SK-N-SH treated with all-trans-retinoic acid at 6 μM for 48 hours (cell line): ENCODE data around the gene ARHGAP22.
A peak's percentile ranks its signal among the peaks of the same experiment; 100 is the strongest.

ENCODE experiments used
- ATAC-seq: fragments of 200-7000 bp; cut with Tn5 transposase; 3 replicates; pipeline ENCODE4 v1.9.1; 2020; ENCODE audit warnings: mild to moderate bottlenecking, moderate library complexity
- ARNTL ChIP-seq: fragments of 450-650 bp; formaldehyde crosslinking; IDR thresholded peaks from 2 replicates; pipeline ENCODE4 v1.5.0; 2020; ENCODE audit warnings: low read depth, mild to moderate bottlenecking, moderate library complexity, borderline replicate concordance
- BACH2 ChIP-seq: fragments of 250-450 bp; sonication (Bioruptor Pico); IDR thresholded peaks from 2 replicates; pipeline ENCODE4 v1.9.0; 2021; ENCODE audit warnings: mild to moderate bottlenecking, borderline replicate concordance
- CREB5 ChIP-seq: fragments of 250-450 bp; sonication (Bioruptor Pico); IDR thresholded peaks from 2 replicates; pipeline ENCODE4 v1.5.1; 2020; ENCODE audit warnings: low read depth, mild to moderate bottlenecking, moderate library complexity
- CSRNP3 ChIP-seq: fragments of 250-450 bp; sonication (Bioruptor Pico); IDR thresholded peaks from 2 replicates; pipeline ENCODE4 v1.5.1; 2021; ENCODE audit warnings: mild to moderate bottlenecking, moderate library complexity
- GLIS3 ChIP-seq: fragments of 250-450 bp; sonication (Bioruptor Pico); IDR thresholded peaks from 2 replicates; pipeline ENCODE4 v1.5.0; 2020; ENCODE audit warnings: mild to moderate bottlenecking, moderate library complexity
- ISL1 ChIP-seq: fragments of 250-450 bp; sonication (Bioruptor Pico); IDR thresholded peaks from 2 replicates; pipeline ENCODE4 v2.1.2; 2022; ENCODE audit warnings: mild to moderate bottlenecking, moderate library complexity
- OSR1 ChIP-seq: fragments of 250-450 bp; sonication (Bioruptor Pico); IDR thresholded peaks from 2 replicates; pipeline ENCODE4 v1.8.0; 2022; ENCODE audit warnings: moderate library complexity, mild to moderate bottlenecking, inconsistent platforms
- PATZ1 ChIP-seq: fragments of 250-450 bp; sonication (Bioruptor Pico); IDR thresholded peaks from 2 replicates; pipeline ENCODE4 v1.8.0; 2020; ENCODE audit warnings: mild to moderate bottlenecking, moderate library complexity, borderline replicate concordance
- POU6F1 ChIP-seq: fragments of 250-450 bp; sonication (Bioruptor Pico); IDR thresholded peaks from 2 replicates; pipeline ENCODE4 v1.8.0; 2021; ENCODE audit warnings: low read depth, mild to moderate bottlenecking, moderate library complexity, borderline replicate concordance
- PPARA ChIP-seq: fragments of 250-450 bp; sonication (Bioruptor Pico); IDR thresholded peaks from 2 replicates; pipeline ENCODE4 v1.5.0; 2020; ENCODE audit warnings: mild to moderate bottlenecking, borderline replicate concordance
- RARB ChIP-seq: fragments of 250-450 bp; sonication (Bioruptor Pico); IDR thresholded peaks from 2 replicates; pipeline ENCODE4 v1.8.0; 2021; ENCODE audit warnings: mild to moderate bottlenecking, moderate library complexity
- SNAI2 ChIP-seq: fragments of 250-450 bp; sonication (Bioruptor Pico); IDR thresholded peaks from 2 replicates; pipeline ENCODE4 v1.5.0; 2020; ENCODE audit warnings: mild to moderate bottlenecking, moderate library complexity
- TCF4 ChIP-seq: fragments of 250-450 bp; sonication (Bioruptor Pico); IDR thresholded peaks from 2 replicates; pipeline ENCODE4 v1.8.0; 2021; ENCODE audit warnings: mild to moderate bottlenecking, moderate library complexity, borderline replicate concordance
- TOX ChIP-seq: fragments of 250-450 bp; sonication (Bioruptor Pico); IDR thresholded peaks from 2 replicates; pipeline ENCODE4 v1.8.0; 2021; ENCODE audit warnings: mild to moderate bottlenecking, moderate library complexity, borderline replicate concordance
- TSHZ2 ChIP-seq: fragments of 250-450 bp; sonication (Bioruptor Pico); IDR thresholded peaks from 2 replicates; pipeline ENCODE4 v1.5.0; 2020; ENCODE audit warnings: mild to moderate bottlenecking, moderate library complexity
- ZC3H10 ChIP-seq: fragments of 250-450 bp; sonication (Bioruptor Pico); IDR thresholded peaks from 2 replicates; pipeline ENCODE4 v1.5.1; 2021; ENCODE audit warnings: mild to moderate bottlenecking, moderate library complexity
- ZFP3 ChIP-seq: fragments of 250-450 bp; sonication (Bioruptor Pico); IDR thresholded peaks from 2 replicates; pipeline ENCODE4 v1.5.0; 2020; ENCODE audit warnings: mild to moderate bottlenecking, moderate library complexity
- ZFP30 ChIP-seq: fragments of 450-650 bp; formaldehyde crosslinking; IDR thresholded peaks from 2 replicates; pipeline ENCODE4 v1.5.0; 2022; ENCODE audit warnings: mild to moderate bottlenecking, moderate library complexity
- ZNF565 ChIP-seq: fragments of 450-650 bp; formaldehyde crosslinking; conservative IDR thresholded peaks from 2 replicates; pipeline ENCODE4 v1.5.0; 2020; ENCODE audit warnings: low read depth, mild to moderate bottlenecking, moderate library complexity
- ZNF70 ChIP-seq: fragments of 450-650 bp; formaldehyde crosslinking; IDR thresholded peaks from 2 replicates; pipeline ENCODE4 v1.5.0; 2020; ENCODE audit warnings: mild to moderate bottlenecking, moderate library complexity
- ZNF8 ChIP-seq: fragments of 450-650 bp; formaldehyde crosslinking; IDR thresholded peaks from 2 replicates; pipeline ENCODE4 v1.5.0; 2020; ENCODE audit warnings: mild to moderate bottlenecking, moderate library complexity

The ARHGAP22 gene

GRCh38 chr10:48495282-48496045 lies 109.4 kb downstream of the ARHGAP22 start:
- no peak for TF ChIP-seq TCF4 (CRISPR knock-in tag)
- TF ChIP-seq PPARA (CRISPR knock-in tag) = no peak
- ATAC-seq = no peak

- no peak for ATAC-seq
- TF ChIP-seq BACH2 (CRISPR knock-in tag) (no peak), ZFP30 (CRISPR knock-in tag) (no peak), ISL1 (CRISPR knock-in tag) (no peak), GLIS3 (CRISPR knock-in tag) (no peak), OSR1 (no peak), PPARA (CRISPR knock-in tag) (no peak), ZNF8 (CRISPR knock-in tag) (no peak)
These were observed 110.3 kb downstream of the ARHGAP22 start for GRCh38 chr10:48494611-48495010.

GRCh38 chr10:48494073-48494472 lies 110.8 kb downstream of the ARHGAP22 start:
- no peak for TF ChIP-seq BACH2 (CRISPR knock-in tag)
- no peak for TF ChIP-seq CREB5 (CRISPR knock-in tag)
- no peak for TF ChIP-seq TCF4 (CRISPR knock-in tag)
- no peak for TF ChIP-seq POU6F1 (CRISPR knock-in tag)
- no peak for TF ChIP-seq ISL1 (CRISPR knock-in tag)
- TF ChIP-seq ARNTL (CRISPR knock-in tag) = no peak
- TF ChIP-seq ZNF70 (CRISPR knock-in tag) = no peak
- no peak for TF ChIP-seq CSRNP3 (CRISPR knock-in tag)
- TF ChIP-seq ZFP30 (CRISPR knock-in tag) = no peak
- no peak for TF ChIP-seq PPARA (CRISPR knock-in tag)
- no peak for TF ChIP-seq PATZ1 (CRISPR knock-in tag)
- TF ChIP-seq RARB (CRISPR knock-in tag) = no peak
- no peak for TF ChIP-seq GLIS3 (CRISPR knock-in tag)
- no peak for TF ChIP-seq OSR1
- TF ChIP-seq ZFP3 (CRISPR knock-in tag) = no peak
- no peak for TF ChIP-seq TOX (CRISPR knock-in tag)
- no peak for TF ChIP-seq ZC3H10 (CRISPR knock-in tag)
- TF ChIP-seq SNAI2 (CRISPR knock-in tag) = no peak
- TF ChIP-seq ZNF565 (CRISPR knock-in tag) = no peak
- ATAC-seq = no peak

GRCh38 chr10:48493083-48493871 lies 111.6 kb downstream of the ARHGAP22 start:
- ATAC-seq = peak; percentile 17; the same call in 1 of the 3 replicates
- TF ChIP-seq CREB5 (CRISPR knock-in tag) (no peak), POU6F1 (CRISPR knock-in tag) (no peak), TSHZ2 (CRISPR knock-in tag) (no peak), ZFP30 (CRISPR knock-in tag) (no peak), TOX (CRISPR knock-in tag) (no peak), ZNF70 (CRISPR knock-in tag) (no peak), SNAI2 (CRISPR knock-in tag) (no peak), GLIS3 (CRISPR knock-in tag) (no peak)
